ENCODE data around the gene CXorf58.
"Not testable (repeated sequence)": the region's sequence is repeated elsewhere in the genome, so short reads cannot be mapped to it uniquely, and the experiment has no call there.

The CXorf58 gene

GRCh38 chrX:23907498-23908218 is at the start of gene CXorf58, which contains the start of gene APOO:
Gene CXorf58 (plus strand): TSS chrX:23908006. CDS start chrX:23910303, 2,297 bp downstream.
Gene APOO (minus strand): TSS chrX:23907938. CDS start chrX:23907702, 236 bp downstream.
- H3K4me3 ChIP-seq (ENCODE audit: low read depth, low read length), result peak within 1 kb of the TSS; percentile 69
- peak within 1 kb of the TSS; percentile 27 for H3K9ac ChIP-seq (ENCODE audit: low read depth, low read length)
- no peaks in the 10 kb centered on the region for H3K9me3 ChIP-seq (ENCODE audit: control insufficient read depth, insufficient read depth, low read length)
- no peaks in the 10 kb centered on the region for H3K4me1 ChIP-seq (ENCODE audit: control insufficient read depth, insufficient read depth, low read length)
- no peaks in the 10 kb centered on the region for H3K27me3 ChIP-seq (ENCODE audit: control insufficient read depth, insufficient read depth, low read length)
- H3K36me3 ChIP-seq (ENCODE audit: control insufficient read depth, insufficient read depth, low read length), result no peaks in the 10 kb centered on the region

GRCh38 chrX:23859238-23859637 is 48.6 kb upstream of the CXorf58 start:
- H3K9me3 ChIP-seq (ENCODE audit: control insufficient read depth, insufficient read depth, low read length); H3K4me3 ChIP-seq (ENCODE audit: low read depth, low read length); H3K36me3 ChIP-seq (ENCODE audit: control insufficient read depth, insufficient read depth, low read length); H3K4me1 ChIP-seq (ENCODE audit: control insufficient read depth, insufficient read depth, low read length); H3K9ac ChIP-seq (ENCODE audit: low read depth, low read length); H3K27me3 ChIP-seq (ENCODE audit: control insufficient read depth, insufficient read depth, low read length): not testable (repeated sequence)

- H3K9ac ChIP-seq (ENCODE audit: low read depth, low read length), result no peak overlapping the region
- H3K27me3 ChIP-seq (ENCODE audit: control insufficient read depth, insufficient read depth, low read length), result no peaks in the 10 kb centered on the region
- H3K4me3 ChIP-seq (ENCODE audit: low read depth, low read length), result no peak overlapping the region
- H3K36me3 ChIP-seq (ENCODE audit: control insufficient read depth, insufficient read depth, low read length), result peaks cover 3% of the 10 kb centered on the region
- H3K4me1 ChIP-seq (ENCODE audit: control insufficient read depth, insufficient read depth, low read length), result no peaks in the 10 kb centered on the region
- no peaks in the 10 kb centered on the region for H3K9me3 ChIP-seq (ENCODE audit: control insufficient read depth, insufficient read depth, low read length)
Measured at GRCh38 chrX:23861215-23861896, 46.5 kb upstream of the CXorf58 start.

- not testable (repeated sequence) for H3K9ac ChIP-seq (ENCODE audit: low read depth, low read length); H3K36me3 ChIP-seq (ENCODE audit: control insufficient read depth, insufficient read depth, low read length); H3K27me3 ChIP-seq (ENCODE audit: control insufficient read depth, insufficient read depth, low read length); H3K4me1 ChIP-seq (ENCODE audit: control insufficient read depth, insufficient read depth, low read length); H3K4me3 ChIP-seq (ENCODE audit: low read depth, low read length); H3K9me3 ChIP-seq (ENCODE audit: control insufficient read depth, insufficient read depth, low read length)
Measured at GRCh38 chrX:23861952-23862351, 45.9 kb upstream of the CXorf58 start.

- Histone ChIP-seq H3K4me1 (ENCODE audit: control insufficient read depth, insufficient read depth, low read length) (no peaks in the 10 kb centered on the region), H3K9me3 (ENCODE audit: control insufficient read depth, insufficient read depth, low read length) (no peaks in the 10 kb centered on the region), H3K9ac (ENCODE audit: low read depth, low read length) (no peak overlapping the region), H3K36me3 (ENCODE audit: control insufficient read depth, insufficient read depth, low read length) (peaks cover 3% of the 10 kb centered on the region), H3K27me3 (ENCODE audit: control insufficient read depth, insufficient read depth, low read length) (no peaks in the 10 kb centered on the region), H3K4me3 (ENCODE audit: low read depth, low read length) (no peak overlapping the region)
Measured at GRCh38 chrX:23864742-23865326, 43.0 kb upstream of the CXorf58 start.

- Histone ChIP-seq H3K4me1 (ENCODE audit: control insufficient read depth, insufficient read depth, low read length) (no peaks in the 10 kb centered on the region), H3K4me3 (ENCODE audit: low read depth, low read length) (no peak overlapping the region), H3K36me3 (ENCODE audit: control insufficient read depth, insufficient read depth, low read length) (no peaks in the 10 kb centered on the region)
Measured at GRCh38 chrX:23870041-23870440, 37.8 kb upstream of the CXorf58 start.

GRCh38 chrX:23871905-23872546 is 35.8 kb upstream of the CXorf58 start:
- Histone ChIP-seq H3K9me3 (ENCODE audit: control insufficient read depth, insufficient read depth, low read length) (no peaks in the 10 kb centered on the region), H3K36me3 (ENCODE audit: control insufficient read depth, insufficient read depth, low read length) (no peaks in the 10 kb centered on the region), H3K4me3 (ENCODE audit: low read depth, low read length) (no peak overlapping the region), H3K27me3 (ENCODE audit: control insufficient read depth, insufficient read depth, low read length) (no peaks in the 10 kb centered on the region), H3K4me1 (ENCODE audit: control insufficient read depth, insufficient read depth, low read length) (no peaks in the 10 kb centered on the region), H3K9ac (ENCODE audit: low read depth, low read length) (no peak overlapping the region)

More at GRCh38 chrX:23870041-23870440, 37.8 kb upstream of the CXorf58 start:
- Histone ChIP-seq H3K27me3 (ENCODE audit: control insufficient read depth, insufficient read depth, low read length) (no peaks in the 10 kb centered on the region), H3K9ac (ENCODE audit: low read depth, low read length) (no peak overlapping the region), H3K9me3 (ENCODE audit: control insufficient read depth, insufficient read depth, low read length) (no peaks in the 10 kb centered on the region)

GRCh38 chrX:23879380-23880090 is 28.3 kb upstream of the CXorf58 start:
- no peaks in the 10 kb centered on the region for H3K27me3 ChIP-seq (ENCODE audit: control insufficient read depth, insufficient read depth, low read length)
- no peak overlapping the region for H3K9ac ChIP-seq (ENCODE audit: low read depth, low read length)
- no peak overlapping the region for H3K4me3 ChIP-seq (ENCODE audit: low read depth, low read length)
- no peaks in the 10 kb centered on the region for H3K9me3 ChIP-seq (ENCODE audit: control insufficient read depth, insufficient read depth, low read length)
- no peaks in the 10 kb centered on the region for H3K36me3 ChIP-seq (ENCODE audit: control insufficient read depth, insufficient read depth, low read length)
- H3K4me1 ChIP-seq (ENCODE audit: control insufficient read depth, insufficient read depth, low read length), result peaks cover 10% of the 10 kb centered on the region

GRCh38 chrX:23883737-23884354 is 24.0 kb upstream of the CXorf58 start:
- H3K9ac ChIP-seq (ENCODE audit: low read depth, low read length), result no peak overlapping the region
- H3K9me3 ChIP-seq (ENCODE audit: control insufficient read depth, insufficient read depth, low read length), result no peaks in the 10 kb centered on the region
- no peak overlapping the region for H3K4me3 ChIP-seq (ENCODE audit: low read depth, low read length)
- H3K36me3 ChIP-seq (ENCODE audit: control insufficient read depth, insufficient read depth, low read length), result no peaks in the 10 kb centered on the region
- no peaks in the 10 kb centered on the region for H3K27me3 ChIP-seq (ENCODE audit: control insufficient read depth, insufficient read depth, low read length)
- H3K4me1 ChIP-seq (ENCODE audit: control insufficient read depth, insufficient read depth, low read length), result peaks cover 20% of the 10 kb centered on the region

GRCh38 chrX:23884427-23885024 is 23.3 kb upstream of the CXorf58 start:
- H3K36me3 ChIP-seq (ENCODE audit: control insufficient read depth, insufficient read depth, low read length), result no peaks in the 10 kb centered on the region
- H3K9ac ChIP-seq (ENCODE audit: low read depth, low read length), result no peak overlapping the region
- no peak overlapping the region for H3K4me3 ChIP-seq (ENCODE audit: low read depth, low read length)
- H3K9me3 ChIP-seq (ENCODE audit: control insufficient read depth, insufficient read depth, low read length), result no peaks in the 10 kb centered on the region
- no peaks in the 10 kb centered on the region for H3K27me3 ChIP-seq (ENCODE audit: control insufficient read depth, insufficient read depth, low read length)
- H3K4me1 ChIP-seq (ENCODE audit: control insufficient read depth, insufficient read depth, low read length), result peaks cover 20% of the 10 kb centered on the region

Data from iPS-15b (cell line).